Smooth muscle cell (in vitro differentiated cells): ENCODE results near the gene HADHB. TPM values are rescaled to one million over a fixed set of nuclear protein-coding genes. Genes with fewer than 3 reads are reported as not detected.

Source experiments
- DNase-seq: peaks from one replicate; lab custom pipeline; 2025; ENCODE audit not compliant: unreplicated experiment; lab: John Stamatoyannopoulos, UW
- H2AFZ ChIP-seq: fragments of 200-600 bp; sonication (generic); 2 replicates; pipeline ENCODE4 v1.6.0; 2016; ENCODE audit warnings: antibody characterized with exemption, low read depth, mild to moderate bottlenecking
- H3F3A ChIP-seq: fragments of 200-600 bp; sonication (generic); 2 replicates; pipeline ENCODE4 v1.6.0; 2017; ENCODE audit warnings: antibody characterized with exemption, low read depth
- H3K27ac ChIP-seq: fragments of 200-600 bp; sonication (generic); 2 replicates; pipeline ENCODE4 v1.5.1; 2016; ENCODE audit warnings: low read depth, mild to moderate bottlenecking
- H3K27me3 ChIP-seq: fragments of 200-600 bp; sonication (generic); 2 replicates; pipeline ENCODE4 v1.6.1; 2016; ENCODE audit warnings: low read depth, mild to moderate bottlenecking
- H3K36me3 ChIP-seq: fragments of 200-600 bp; sonication (generic); 2 replicates; pipeline ENCODE4 v1.5.1; 2016; ENCODE audit warnings: low read depth
- H3K4me1 ChIP-seq: fragments of 200-600 bp; sonication (generic); 2 replicates; pipeline ENCODE4 v1.5.1; 2016; ENCODE audit warnings: low read depth
- H3K4me2 ChIP-seq: fragments of 200-600 bp; sonication (generic); 2 replicates; pipeline ENCODE4 v1.6.0; 2016; ENCODE audit warnings: mild to moderate bottlenecking
- H3K4me3 ChIP-seq: fragments of 200-600 bp; sonication (generic); 2 replicates; pipeline ENCODE4 v1.5.1; 2016; ENCODE audit warnings: mild to moderate bottlenecking
- H3K79me2 ChIP-seq: fragments of 200-600 bp; sonication (generic); 2 replicates; pipeline ENCODE4 v1.6.0; 2016; ENCODE audit warnings: low read depth, mild to moderate bottlenecking
- H3K9ac ChIP-seq: fragments of 200-600 bp; sonication (generic); 2 replicates; pipeline ENCODE4 v1.6.0; 2016; ENCODE audit warnings: low read depth
- H3K9me3 ChIP-seq: fragments of 200-600 bp; sonication (generic); replicated peaks from 2 replicates; pipeline ENCODE4 v1.5.1; 2016; ENCODE audit warnings: low read depth
- H4K20me1 ChIP-seq: fragments of 200-600 bp; sonication (generic); 2 replicates; pipeline ENCODE4 v1.6.0; 2016; ENCODE audit warnings: low read depth
- CTCF ChIP-seq: fragments of 200-600 bp; sonication (generic); IDR thresholded peaks from 2 replicates; pipeline ENCODE4 v1.5.1; 2017; ENCODE audit warnings: borderline replicate concordance, mild to moderate bottlenecking, antibody characterized with exemption; ENCODE audit not compliant: insufficient read depth, poor library complexity, severe bottlenecking
- WGBS: methylation state at CpG from one replicate; pipeline ENCODE4 v1.1.7; 2016; ENCODE audit warnings: low lambda C conversion rate; 5-methylcytosine and 5-hydroxymethylcytosine counted together
- polyA plus RNA-seq: library from polyadenylated mRNA; unstranded; fragments of >200 nt; fragmentation: Nextera tagmentation; extraction: Ambion mirVana; gene quantifications from 2 replicates; pipeline ENCODE4 v1.2.1, GENCODE V29; 2016
- total RNA-seq: library from RNA; depleted of rRNA; stranded (reverse); fragments of >200 nt; gene quantifications from 2 replicates; pipeline ENCODE4 v1.2.3, GENCODE V29; 2014

HADHB gene
- 70.8 and 103 TPM in 2 replicates for total RNA-seq
- 89.1 and 96.1 TPM in 2 replicates for polyA plus RNA-seq

- H4K20me1 ChIP-seq, result peaks cover 71% of the 10 kb centered on the region
- WGBS, result under 1% methylated on average over 61 of the region's 63 CpGs
- peaks cover 94% of the 10 kb centered on the region for H3K79me2 ChIP-seq
- peak within 1 kb of the TSS; percentile 99 for H3K27ac ChIP-seq
- no peaks in the 10 kb centered on the region for H3K9me3 ChIP-seq
- peaks cover 8% of the 10 kb centered on the region for H3F3A ChIP-seq
- peak within 1 kb of the TSS; percentile 84 for H2AFZ ChIP-seq
- H3K4me2 ChIP-seq, result peak within 1 kb of the TSS; percentile 98
- peak within 1 kb of the TSS; percentile 99 for H3K9ac ChIP-seq
- H3K4me3 ChIP-seq, result peak within 1 kb of the TSS; percentile 89
- H3K27me3 ChIP-seq, result no peaks in the 10 kb centered on the region
- no peaks in the 10 kb centered on the region for H3K36me3 ChIP-seq
- TF ChIP-seq CTCF, result no peak
- peaks cover 8% of the 10 kb centered on the region for H3K4me1 ChIP-seq
- DNase-seq, result peak; percentile 67
Measured at GRCh38 chr2:26244309-26245230, at the start of gene HADHB, which contains the start of gene HADHA. HADHB (plus strand) TSS chr2:26244939; CDS start chr2:26254255, 9,316 bp downstream. HADHA (minus strand) TSS chr2:26244632; CDS start chr2:26244596, 36 bp downstream.

- no peak for TF ChIP-seq CTCF
- no peak overlapping the region for H2AFZ ChIP-seq
- H3K36me3 ChIP-seq, result no peaks in the 10 kb centered on the region
- no peak overlapping the region for H3K27ac ChIP-seq
- H3K9me3 ChIP-seq, result no peaks in the 10 kb centered on the region
- 87% methylated on average over 12 of the region's 12 CpGs for WGBS
- H3F3A ChIP-seq, result no peaks in the 10 kb centered on the region
- no peak for DNase-seq
- no peak overlapping the region for H3K4me3 ChIP-seq
- H3K4me1 ChIP-seq, result no peaks in the 10 kb centered on the region
- no peaks in the 10 kb centered on the region for H3K27me3 ChIP-seq
- no peaks in the 10 kb centered on the region for H3K79me2 ChIP-seq
- H3K4me2 ChIP-seq, result no peak overlapping the region
- H3K9ac ChIP-seq, result no peak overlapping the region
- H4K20me1 ChIP-seq, result no peaks in the 10 kb centered on the region
Measured at GRCh38 chr2:26195040-26195984, 49.4 kb upstream of the HADHB start.

- Histone ChIP-seq H3K4me3 (no peak overlapping the region), H3K36me3 (no peaks in the 10 kb centered on the region)
Measured at GRCh38 chr2:26196683-26197418, 47.9 kb upstream of the HADHB start.

More at GRCh38 chr2:26196683-26197418, 47.9 kb upstream of the HADHB start:
- Histone ChIP-seq H3K4me1 (no peaks in the 10 kb centered on the region), H3K9me3 (no peaks in the 10 kb centered on the region), H3K79me2 (no peaks in the 10 kb centered on the region), H3F3A (no peaks in the 10 kb centered on the region), H3K27me3 (no peaks in the 10 kb centered on the region), H3K9ac (no peak overlapping the region), H3K4me2 (no peak overlapping the region), H4K20me1 (no peaks in the 10 kb centered on the region), H3K27ac (no peak overlapping the region), H2AFZ (no peak overlapping the region)
- WGBS, result 95% methylated on average over 9 of the region's 9 CpGs
- no peak for DNase-seq
- TF ChIP-seq CTCF, result no peak
